Stimulated activated CD4-positive, alpha-beta T cell treated with anti-CD3 and anti-CD28 coated beads, Interleukin-12 subunit alpha, Interleukin-12 subunit beta, amount 100 ng/mL, for 48 hours (primary cell): ENCODE data around the gene MBNL1.
"Not testable (repeated sequence)": the region's sequence is repeated elsewhere in the genome, so short reads cannot be mapped to it uniquely, and the experiment has no call there.

Experiments
- DNase-seq, 3 donors: peaks; one replicate each; pipeline ENCODE4 v3.0.0-alpha.2; 2020; ENCODE audit warnings: low read depth in 2 of 3, low spot score in 1 of 3

MBNL1 gene

GRCh38 chr3:152440243-152440642 is 171.5 kb downstream of the MBNL1 start:
- not testable (repeated sequence) for DNase-seq

- no peak for DNase-seq
Measured at GRCh38 chr3:152443212-152444023, 174.7 kb downstream of the MBNL1 start.

GRCh38 chr3:152444029-152444641 is 175.4 kb downstream of the MBNL1 start:
- no peak for DNase-seq

GRCh38 chr3:152445212-152445611 is 176.5 kb downstream of the MBNL1 start:
- no peak for DNase-seq

- no peak for DNase-seq
Measured at GRCh38 chr3:152446495-152446894, 177.8 kb downstream of the MBNL1 start.

- no peak for DNase-seq
Measured at GRCh38 chr3:152447511-152447910, 178.8 kb downstream of the MBNL1 start.

GRCh38 chr3:152448091-152448490 is 179.4 kb downstream of the MBNL1 start:
- DNase-seq: no peak

- DNase-seq: no peak
Measured at GRCh38 chr3:152452318-152452717, 183.6 kb downstream of the MBNL1 start.

- DNase-seq: no peak
Measured at GRCh38 chr3:152454076-152454875, 185.5 kb downstream of the MBNL1 start.

- DNase-seq: no peak
Measured at GRCh38 chr3:152455989-152456388, 187.3 kb downstream of the MBNL1 start.

GRCh38 chr3:152457500-152458375 is 189.0 kb downstream of the MBNL1 start:
- no peak for DNase-seq

- DNase-seq: no peak
Measured at GRCh38 chr3:152458376-152459117, 189.8 kb downstream of the MBNL1 start.

- no peak for DNase-seq
Measured at GRCh38 chr3:152459118-152459515, 190.4 kb downstream of the MBNL1 start.

GRCh38 chr3:152459572-152459971 is 190.8 kb downstream of the MBNL1 start:
- DNase-seq: no peak

- no peak for DNase-seq
Measured at GRCh38 chr3:152460936-152461335, 192.2 kb downstream of the MBNL1 start.

GRCh38 chr3:152461460-152461859 is 192.7 kb downstream of the MBNL1 start:
- DNase-seq: no peak

GRCh38 chr3:152466784-152467183 is 198.1 kb downstream of the MBNL1 start:
- DNase-seq: no peak

GRCh38 chr3:152469248-152470025 is 200.7 kb downstream of the MBNL1 start:
- DNase-seq: no peak

GRCh38 chr3:152470095-152470494 is 201.4 kb downstream of the MBNL1 start:
- DNase-seq: no peak
